GM21723 (cell line): Measurements from ENCODE around the gene RNF144B.

Source experiments
- ATAC-seq: cut with Tn5 transposase; IDR thresholded peaks from one replicate; pipeline ENCODE4 v1.9.1; 2021; ENCODE audit warnings: mild to moderate bottlenecking, moderate library complexity; ENCODE audit not compliant: unreplicated experiment

RNF144B gene

DNA sequence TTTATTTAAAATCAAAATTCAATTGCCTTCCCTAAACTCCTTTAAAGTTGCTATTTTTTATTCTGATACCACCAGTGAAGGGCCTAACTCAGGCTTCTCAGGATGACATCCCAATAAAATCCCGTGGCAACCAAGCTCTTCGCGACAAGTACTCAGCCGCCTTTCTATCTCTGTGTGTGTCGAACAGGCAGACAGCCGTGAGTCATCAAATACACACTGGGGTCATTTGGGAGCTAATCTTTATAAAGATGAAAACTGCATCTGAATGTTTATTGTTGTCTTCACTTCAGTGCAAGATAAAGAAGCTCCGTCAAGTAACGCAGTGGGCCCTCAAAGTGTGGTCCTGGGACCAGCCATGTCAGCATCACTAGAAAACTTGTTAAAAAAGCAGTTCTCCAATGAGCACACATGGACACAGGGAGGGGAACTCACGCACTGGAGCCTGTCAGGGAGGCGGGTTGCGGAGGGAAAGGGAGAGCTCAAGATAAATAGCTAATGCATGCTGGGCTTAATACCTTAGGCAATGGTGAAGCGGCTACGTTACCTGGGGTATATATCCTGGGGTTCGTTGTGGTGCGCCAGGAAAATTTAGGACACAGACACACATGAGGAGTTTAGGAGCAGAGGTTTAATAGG, 119.3 kb downstream of the RNF144B start:
- no peak for ATAC-seq

DNA sequence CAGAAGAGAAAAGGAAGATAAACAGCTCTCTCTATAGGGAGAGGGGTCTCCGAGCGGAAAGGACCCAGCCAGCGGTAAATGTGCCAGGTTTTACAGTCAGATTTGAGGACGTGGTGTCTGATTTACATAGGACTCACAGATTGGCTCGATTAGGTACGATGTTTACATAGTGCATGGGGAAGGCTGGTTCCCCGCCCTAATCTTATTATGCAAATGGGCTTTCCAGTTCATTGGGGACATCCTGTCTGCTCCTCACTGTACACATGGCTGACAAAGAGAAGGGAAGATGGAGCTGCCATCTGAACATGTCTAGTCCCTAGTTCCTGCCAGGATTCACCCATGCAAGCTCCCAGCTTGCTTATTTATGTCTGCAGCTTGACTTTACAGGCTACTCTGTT, 119.9 kb downstream of the RNF144B start:
- no peak for ATAC-seq

DNA sequence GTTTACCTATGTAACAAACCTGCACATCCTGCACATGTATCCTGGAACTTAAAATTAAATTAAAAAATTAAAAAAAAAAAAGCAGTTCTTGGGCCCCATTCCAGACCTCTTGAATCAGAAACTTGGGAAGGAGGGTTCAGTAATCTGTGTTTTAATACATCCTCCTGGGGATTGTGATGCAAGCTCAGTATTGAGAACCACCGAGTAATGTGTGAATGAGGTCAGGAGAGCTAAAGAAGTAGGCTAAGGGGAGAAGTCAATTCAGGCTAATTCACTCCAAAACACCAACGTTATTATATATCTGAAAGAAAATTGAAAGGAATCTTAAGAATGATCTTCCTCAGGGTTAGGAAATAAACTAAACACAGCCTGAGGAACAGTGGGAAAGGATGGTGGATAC, 120.4 kb downstream of the RNF144B start:
- no peak for ATAC-seq

DNA sequence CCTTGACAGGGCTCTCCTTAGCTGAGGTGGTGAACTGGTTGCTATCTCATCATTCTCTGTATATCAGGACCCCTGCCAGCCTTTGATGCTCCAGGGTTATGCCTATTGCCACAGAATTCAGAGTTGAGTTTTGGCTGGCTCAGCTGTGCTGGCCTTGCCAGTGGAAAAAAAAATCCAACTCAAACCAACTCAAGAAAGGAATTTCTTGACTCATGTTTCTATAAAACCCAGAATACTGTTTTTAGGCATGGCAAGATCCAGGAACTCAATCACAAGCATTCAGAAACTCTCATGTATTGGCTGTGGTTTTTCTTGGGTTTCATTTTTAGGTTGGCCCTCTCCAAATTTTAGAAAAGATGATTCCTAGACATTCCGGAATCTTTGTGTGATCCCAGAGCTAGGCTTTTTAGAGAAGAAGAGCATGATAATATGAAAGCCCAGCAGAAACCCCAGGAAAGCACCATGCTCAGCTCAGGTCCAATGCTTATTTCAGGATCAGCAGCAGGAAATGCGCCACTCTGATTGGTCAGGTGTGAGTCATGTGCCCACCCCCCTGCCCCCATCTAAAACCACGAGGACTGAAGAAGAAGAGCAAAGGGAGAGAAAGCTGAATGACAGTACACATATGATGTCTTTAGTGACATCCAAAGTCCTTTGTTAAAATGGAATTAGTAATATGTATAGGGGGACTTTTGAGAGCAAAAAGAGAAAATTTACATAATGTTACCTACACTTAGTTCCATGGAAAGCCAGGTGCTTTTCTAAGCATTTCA, 122.9 kb downstream of the RNF144B start:
- no peak for ATAC-seq

DNA sequence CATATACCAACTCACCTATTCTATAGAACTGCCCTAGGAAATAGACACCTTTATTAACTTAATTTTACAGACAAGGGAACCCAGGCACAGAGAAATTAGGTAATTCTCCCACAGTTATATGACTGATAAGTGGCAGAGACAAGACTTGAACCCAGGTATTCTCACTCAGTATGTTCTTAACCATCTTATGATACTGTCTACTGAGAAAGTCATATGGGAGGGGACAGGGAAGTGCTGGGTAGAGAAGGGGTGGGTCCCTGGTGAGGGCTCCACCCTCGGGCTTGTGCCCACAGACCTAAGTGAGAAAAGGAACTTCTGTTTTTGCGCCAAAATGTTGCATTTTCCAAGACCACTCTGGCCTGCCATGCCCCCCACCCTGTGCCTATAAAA, 123.5 kb downstream of the RNF144B start:
- no peak for ATAC-seq

DNA sequence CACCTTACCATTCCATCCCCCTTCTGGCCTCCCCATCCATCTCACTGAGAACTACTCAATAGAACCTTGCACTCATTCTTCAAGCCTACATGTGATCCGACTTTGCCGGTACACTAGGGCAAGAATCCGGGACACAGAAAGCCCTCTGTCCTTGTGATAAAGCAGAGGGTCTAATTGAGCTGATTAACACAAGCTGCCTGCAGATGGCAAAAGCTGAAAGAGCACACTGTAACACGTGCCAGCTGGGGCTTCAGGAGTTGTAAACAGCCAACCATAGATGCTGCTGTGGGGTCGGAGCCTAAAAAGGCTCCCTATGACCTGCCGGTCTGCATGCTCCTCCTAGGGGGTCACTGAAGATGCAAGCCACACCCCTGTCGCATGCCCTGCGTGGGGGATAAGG, 124.1 kb downstream of the RNF144B start:
- ATAC-seq, result no peak

DNA sequence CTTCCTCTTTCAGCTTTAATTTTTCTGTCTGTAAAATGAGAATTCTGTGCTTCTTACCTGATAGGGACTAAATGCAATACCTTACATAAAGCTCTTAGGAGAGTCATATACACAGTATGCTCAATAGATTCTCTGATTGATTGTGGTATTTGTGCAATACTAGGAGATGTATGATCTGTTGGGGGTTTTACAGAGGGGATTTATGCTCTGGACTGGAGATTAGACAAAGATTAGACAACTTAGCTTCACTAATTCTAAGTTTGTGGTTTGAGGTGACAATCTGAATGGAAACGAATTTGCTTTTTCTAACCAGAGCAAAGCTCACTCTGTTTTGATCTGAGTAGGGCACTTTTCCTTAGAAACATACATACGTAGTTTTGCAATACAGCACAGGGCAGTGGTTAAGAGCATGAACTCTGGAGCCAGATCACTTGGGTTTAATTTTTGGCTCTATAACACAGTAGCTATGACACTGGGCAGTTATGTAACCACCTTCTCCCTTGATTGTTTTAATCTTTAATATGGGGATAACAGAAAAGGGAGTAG, 126.2 kb downstream of the RNF144B start:
- ATAC-seq, result no peak

DNA sequence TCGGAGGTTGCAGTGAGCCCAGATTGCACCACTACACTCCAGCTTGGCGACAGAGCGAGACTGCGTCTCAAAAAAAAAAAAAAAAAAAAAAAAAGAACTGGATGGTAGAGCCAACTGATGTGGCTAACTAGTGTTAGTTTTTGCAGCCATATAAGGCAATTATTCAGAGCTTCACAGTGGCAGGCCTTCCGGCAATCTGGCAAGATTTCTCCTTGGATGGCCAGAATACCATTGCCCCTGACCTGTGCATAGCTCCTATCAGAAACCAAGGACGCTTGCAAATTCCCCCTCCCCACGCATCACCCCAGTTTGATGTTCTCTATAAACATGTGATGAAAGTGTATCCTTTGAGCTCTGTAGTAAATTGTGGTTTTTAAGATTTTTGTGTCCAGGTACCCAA, 127.0 kb downstream of the RNF144B start:
- ATAC-seq, result no peak

DNA sequence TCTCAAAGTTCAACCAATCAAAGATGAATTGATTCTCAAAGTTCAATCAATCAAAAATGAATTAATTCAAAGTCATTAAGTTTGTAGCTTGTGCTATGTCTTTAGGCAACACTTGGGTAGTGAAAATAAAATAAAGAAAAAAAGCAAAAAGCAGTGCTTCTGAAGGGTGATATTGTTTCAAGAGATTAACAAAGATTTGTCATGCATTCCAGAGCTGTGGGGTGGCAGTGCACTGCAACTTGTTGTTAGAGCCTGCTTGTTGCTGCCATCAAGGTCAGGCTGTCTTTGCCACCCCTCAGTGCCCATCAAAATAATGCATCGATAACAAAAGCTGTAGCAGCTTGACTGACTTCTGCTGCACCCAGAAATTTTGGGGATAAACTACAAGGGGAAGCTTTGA, 128.6 kb downstream of the RNF144B start:
- ATAC-seq, result no peak
